GM18861 (cell line): ENCODE measurements around the gene HDAC4.

Source experiments
- ATAC-seq: cut with Tn5 transposase; IDR thresholded peaks from one replicate; pipeline ENCODE4 v1.9.1; 2021; ENCODE audit not compliant: unreplicated experiment

The HDAC4 gene

DNA sequence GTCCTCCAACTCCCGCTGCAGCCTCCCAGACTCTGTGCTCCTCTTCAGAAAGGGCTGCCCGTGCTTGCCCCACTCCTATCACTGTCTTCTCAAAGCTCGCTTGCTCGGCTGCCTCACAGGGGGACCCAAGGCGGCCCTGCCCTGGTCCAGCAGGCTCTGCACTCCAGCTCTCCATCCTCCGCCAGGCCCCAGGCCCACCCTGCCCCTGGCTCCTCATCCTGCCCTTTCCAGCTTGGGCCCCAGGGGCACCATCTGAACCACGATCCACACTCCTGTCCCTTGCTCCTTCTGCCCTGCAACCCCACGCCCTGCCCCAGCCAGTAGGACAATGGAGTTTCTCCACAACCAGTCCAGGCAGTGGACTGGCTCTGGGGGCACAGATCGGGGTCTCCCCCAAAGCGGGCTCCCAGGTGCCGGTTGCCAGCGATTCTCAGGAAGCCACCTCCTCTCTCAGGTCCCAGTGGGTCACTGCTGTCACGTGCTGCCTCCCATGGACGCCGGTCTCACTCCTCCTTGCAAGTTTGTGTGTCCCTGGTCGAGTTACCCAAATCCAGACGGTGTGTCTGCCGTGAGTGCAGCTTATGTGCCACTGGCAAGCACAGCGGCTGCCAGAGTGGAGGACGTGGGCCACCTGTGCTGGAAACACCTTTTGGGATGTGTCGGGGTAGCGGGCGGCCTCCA lies 238.5 kb downstream of the HDAC4 start:
- ATAC-seq, result no peak

DNA sequence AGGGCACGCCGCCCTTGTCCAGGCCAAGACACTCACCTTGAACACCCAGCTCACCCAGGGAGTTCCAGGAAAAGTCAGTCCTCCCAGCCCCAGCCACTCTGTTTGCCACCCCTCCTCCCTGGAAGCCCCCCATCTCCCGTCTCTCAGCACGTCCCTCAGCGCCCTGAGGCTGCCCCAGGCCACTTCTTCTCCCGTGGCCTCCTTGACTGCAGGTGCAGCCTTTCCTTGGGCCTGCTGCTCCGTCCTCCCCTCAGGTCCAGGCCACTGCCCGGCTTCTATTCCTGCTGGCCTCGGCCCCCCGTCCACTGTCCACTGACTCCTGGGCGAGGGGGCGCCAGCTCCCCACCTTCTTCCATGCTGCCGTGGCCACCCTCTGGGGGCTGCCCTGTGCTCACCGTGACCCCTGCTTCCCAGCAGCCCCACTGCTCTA lies 239.1 kb downstream of the HDAC4 start:
- no peak for ATAC-seq

DNA sequence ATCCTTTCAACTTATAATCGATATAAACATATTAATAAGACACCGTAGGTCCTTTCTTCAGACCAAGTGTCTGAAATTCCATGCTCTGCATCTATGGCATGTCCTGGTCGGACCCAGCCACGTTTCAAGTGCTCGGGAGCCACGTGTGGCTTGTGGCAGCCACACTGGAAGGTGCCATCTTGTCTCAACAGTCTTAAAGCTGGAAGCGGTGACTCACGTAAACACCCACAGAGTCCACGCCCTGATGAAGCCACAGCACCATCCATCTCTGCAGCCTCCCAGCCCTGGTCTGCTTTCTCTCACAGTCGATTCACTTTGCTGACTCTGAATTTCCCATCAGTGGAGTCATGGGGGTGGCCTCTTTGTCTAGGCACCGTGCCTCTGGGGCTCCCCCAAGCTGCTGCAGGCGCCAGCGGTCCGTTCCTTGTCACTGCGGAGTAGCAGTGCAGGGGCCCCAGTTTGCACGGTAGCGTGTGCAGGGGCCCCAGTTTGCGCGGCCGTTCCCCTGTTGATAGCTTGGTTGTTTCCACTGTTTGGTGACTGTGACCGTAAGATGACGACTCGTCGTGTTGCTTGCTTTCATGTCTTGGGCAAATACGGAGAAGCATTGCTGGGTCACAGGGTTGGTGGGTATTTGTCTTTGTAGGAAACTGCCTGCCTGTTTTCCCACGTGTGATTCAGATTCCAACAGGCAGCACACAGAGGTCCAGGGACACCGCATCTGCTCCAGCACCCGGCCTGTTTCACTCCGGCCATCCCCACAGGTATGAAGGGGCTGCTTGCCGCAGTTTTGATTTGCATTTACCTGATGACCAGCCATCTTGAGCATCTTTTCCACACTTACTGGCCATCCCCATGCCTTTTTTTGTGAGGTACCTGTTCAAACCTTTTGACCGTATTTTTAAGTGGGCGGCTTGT lies 240.3 kb downstream of the HDAC4 start:
- no peak for ATAC-seq

DNA sequence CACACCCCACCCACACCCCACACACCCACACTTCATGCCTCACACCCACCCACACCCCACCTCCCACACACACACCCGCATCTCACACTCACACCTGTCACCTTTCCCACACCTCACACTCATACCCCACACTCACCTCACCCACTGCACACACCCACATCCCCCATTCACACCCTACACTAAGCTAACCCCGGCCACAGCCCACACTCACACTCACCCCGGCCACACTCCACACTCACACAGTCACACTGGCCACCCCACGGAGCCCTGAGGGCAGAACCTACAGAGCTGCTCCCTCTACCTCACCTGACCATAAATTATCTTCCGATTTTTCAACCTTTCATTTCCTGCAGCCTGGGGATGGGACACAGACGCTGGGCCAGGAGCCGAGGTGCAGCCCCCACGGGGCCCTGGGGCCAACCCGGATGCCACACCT lies 241.3 kb downstream of the HDAC4 start:
- ATAC-seq, result no peak

DNA sequence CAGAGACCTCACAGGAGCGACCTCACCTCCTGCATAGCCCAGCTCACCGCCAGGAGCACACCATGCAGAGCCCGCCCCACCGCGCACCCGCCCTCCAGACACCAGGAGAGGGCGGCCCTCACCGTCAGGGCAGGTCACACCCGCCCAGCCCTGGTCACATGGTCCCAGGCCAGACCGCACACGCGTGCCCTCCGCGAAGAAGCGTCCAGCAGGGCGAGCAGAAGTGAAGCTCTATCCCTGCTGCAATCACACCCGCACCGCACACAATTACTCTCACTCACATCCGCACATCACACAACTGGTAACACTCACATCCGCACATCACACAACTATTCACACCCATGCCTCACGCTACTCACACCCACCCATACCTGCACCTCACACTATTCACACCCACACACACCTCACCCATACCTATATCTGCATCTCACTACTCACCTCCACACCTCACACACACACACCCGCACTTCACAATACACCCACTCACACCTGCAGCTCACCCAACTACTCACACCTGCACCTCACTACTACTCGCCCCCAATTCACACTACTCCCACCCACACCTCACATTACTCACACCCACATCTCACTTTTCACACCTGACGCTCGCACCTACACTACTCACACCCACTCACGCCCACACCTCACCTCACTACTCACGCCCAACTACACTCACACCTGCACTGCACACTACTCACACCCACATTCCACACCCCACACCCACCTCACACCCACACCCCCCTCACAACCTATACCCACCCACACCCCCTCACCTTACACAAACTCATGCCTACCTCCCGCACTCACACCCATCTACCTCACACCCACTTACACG lies 242.0 kb downstream of the HDAC4 start:
- ATAC-seq, result no peak

DNA sequence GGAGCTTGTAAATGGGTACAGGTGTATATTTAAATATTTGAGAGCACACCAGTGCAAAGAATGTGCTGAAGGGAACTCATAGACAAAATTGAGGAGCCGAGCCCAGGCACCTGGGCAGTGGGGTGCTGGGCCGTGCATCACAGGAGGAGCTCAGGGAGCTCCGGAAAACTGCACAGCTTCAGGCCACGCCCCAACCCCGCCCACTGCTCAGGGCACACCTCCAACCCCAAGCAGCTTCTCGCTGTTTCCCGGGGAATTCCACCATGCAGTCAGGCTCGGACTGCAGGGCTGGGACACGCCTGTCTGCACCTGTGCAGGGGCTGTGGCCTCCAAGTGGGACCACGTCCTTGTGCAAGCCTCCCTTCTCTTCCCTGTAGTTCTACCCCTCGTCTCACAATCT lies 243.0 kb downstream of the HDAC4 start:
- no peak for ATAC-seq

DNA sequence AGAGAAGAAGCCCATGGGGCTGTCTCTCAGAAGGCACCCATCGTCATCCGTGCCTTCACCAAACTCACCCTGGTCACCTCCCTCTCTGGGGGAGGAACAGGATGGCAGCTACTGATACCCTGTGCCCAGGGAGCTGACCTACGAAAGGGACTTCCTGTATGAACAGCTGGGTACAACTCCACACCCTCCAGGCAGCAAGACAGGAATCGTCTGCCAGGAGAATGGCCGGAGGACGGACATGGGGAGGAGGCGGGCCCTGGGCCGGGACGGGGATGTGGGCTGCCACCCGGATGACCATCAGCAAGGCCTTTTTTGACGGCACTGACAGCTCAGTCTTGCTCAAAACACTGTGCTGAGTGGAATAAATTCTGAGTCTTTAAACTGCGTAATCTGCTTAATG lies 243.6 kb downstream of the HDAC4 start:
- ATAC-seq, result no peak

DNA sequence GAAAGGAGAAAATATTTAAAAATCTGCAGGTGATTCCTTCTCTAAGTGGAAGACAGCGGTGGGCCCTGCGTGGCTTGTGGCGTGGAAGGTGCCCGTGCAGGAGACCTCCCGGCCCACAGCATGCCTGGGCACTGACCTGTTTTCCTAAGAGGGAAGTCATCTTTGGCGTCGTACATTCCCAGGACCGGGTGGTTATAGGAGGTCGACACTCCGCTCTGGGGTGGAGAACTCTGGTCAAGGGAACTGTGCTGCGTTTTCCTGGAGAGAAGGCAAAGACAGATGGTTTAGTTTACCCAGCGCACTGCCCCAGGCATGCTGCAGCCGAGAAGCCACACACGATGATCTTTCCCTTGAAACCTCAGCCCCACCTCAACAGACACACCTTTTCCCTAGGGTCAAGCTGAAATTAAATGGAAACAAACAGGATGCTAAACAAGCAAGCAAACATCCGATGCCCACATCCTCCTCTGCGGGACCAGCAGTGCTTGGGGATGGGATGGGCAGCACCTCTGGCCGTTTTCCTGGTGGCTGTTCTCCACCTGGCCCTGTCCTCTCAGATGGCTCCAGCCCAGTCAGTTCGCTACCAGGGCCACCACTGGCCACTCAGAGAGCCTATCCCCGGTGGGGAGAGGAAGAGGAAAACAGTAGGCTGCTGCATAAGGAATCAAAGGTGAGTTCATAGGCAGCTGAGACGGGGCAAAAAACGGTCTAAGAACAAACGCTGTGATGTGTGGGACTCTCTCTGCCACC lies 244.1 kb downstream of the HDAC4 start:
- ATAC-seq, result no peak

DNA sequence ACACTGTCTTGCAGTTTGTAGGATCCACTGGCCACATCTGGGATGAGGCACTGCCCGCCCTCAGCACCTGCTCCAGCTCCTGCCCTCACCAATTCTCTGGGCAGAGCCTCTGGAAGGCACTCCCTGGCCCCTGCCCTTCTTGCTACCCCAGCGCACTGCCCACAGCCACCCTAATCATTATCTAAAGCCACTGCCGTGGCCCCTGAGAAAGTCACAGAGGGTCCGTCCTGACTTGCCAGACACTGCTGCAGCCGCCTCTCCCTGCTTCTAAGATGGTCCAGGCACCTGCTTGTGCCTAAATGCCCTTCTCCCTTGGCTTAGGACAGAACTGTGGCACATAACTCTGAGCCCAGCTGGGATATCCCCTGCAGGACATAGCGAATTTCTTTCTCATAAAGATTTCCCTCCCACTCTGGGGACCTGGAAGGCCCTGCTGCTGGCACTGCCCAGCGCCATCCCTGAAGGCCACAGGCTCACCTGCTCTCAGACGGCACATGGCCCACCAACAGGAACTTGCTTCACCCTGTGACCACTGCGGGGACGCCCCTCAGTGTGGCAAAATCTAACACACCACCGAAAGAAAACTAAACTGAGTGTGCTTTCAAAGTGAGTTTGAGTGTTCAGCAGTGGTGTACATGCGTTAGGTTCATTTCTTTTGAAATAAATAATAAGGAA lies 244.9 kb downstream of the HDAC4 start:
- ATAC-seq, result no peak

DNA sequence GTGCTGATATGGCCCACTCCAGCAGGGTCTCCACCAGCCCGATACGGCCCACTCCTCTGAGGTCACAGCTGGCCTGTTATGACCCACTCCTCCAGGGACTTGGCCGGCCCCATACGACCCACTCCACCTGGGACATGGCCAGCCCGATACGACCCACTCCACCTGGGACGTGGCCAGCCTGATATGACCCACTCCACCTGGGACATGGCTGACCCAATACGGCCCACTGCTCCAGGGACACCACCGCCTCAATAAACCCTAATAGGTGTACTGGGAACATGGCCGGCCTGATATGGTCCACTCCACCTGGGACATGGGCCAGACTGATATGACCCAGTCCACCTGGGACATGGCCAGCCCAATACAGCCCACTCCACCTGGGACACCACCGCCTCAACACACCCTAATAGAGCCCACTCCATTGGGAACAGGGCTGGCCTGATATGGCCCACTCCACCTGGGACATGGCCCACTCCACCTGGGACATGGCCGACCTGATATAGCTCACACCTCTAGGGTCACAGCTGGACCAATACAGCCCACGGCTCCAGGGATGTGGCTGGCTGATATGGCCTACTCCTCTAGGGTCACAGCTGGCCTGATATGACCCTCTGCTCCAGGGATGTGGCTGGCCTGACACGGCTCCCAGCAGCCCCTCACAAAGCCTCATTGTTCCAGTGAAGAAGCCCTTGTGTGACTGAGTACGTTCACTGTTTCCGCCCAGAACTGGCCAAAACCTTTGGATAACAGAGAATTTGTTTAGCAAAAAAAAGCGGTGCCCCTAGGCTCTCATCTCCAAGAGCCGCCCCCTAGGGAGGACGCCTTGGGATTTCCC lies 245.6 kb downstream of the HDAC4 start:
- ATAC-seq, result no peak

DNA sequence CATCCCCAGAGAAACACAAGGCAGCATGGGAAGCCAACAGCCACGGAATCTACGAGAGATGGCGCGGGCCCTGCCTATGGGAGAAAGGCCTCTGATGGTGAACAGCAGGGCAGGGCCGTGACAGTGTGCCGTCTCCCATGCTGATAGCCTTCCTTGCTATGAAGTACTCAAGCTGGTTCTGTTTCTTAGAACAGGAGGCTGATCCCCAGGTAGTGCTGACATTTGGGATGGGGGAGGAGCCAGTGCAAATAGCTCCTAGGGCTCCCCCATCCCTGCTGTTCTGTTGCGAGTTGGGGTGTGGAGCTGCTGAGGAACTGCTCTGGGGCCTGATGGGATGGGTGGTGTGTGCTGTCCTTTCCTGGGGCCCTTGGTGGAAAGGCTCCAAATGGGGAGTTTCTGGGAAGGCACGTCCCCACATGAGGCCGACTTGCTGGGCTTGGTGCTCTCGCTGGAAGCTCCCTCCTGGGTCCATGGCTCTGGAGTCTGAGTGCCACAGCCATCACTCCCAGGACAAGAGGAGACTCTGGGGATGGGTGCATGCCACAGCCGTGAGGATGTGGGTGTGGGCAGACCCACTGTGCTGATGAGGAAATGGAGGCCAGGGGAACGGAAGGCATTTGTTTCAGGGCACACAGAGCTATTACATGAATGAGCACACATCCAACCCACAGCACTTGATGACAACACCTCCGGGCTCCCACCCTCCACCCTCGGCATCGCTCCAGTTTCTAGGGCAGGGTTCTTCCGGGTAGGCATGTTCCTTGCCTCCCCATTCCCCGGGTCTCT lies 246.8 kb downstream of the HDAC4 start:
- ATAC-seq, result no peak

DNA sequence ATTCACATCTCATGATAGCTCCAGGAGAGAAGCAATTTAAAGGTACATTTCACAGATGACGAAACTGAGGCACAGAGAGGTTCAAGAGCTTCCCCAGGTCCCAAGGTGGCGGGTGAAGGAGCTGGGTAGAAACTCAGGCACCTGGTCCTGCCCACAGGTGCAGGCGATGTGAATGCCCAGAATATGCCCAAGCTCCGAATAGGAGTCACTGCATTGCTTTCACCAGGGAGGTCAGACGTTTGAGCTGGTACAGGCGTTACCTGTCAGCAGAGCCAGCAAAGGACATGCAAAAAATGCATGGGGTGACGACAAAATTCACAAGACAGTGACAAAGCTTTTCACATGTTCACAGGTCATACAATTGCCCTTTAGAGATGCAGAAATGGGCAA lies 247.9 kb downstream of the HDAC4 start:
- ATAC-seq, result no peak

DNA sequence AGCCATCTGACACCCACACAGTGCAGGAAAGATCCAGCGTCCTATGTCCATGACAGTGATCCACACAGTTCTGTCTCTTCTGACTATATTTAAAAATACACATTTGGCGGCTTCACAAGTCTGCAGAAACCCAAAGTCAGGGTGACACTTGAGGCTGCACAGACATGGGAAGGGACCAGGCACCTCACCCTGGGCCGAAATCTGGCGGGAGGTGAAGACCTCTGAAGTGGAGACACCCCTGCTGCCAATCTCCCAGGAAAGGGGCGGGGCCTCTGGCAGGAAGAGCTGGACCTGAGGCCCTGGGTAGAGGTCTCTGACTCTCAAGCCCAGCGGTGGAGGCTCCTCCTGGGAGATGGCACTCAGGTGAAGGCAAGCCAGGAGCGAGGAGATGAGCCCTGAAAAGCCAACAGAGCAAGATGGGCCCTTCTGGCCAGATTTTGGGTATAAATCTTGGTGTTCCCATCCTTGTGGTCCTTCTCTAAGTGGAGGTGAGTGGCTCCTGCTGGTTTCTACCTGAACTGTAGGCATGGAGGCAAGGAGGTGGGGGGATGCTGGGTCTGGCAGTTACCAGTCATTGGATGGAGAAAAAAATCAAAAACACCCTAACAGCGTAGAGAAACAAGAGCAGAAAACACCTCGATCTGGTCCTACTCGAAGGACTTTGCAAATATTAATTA lies 248.4 kb downstream of the HDAC4 start:
- no peak for ATAC-seq

DNA sequence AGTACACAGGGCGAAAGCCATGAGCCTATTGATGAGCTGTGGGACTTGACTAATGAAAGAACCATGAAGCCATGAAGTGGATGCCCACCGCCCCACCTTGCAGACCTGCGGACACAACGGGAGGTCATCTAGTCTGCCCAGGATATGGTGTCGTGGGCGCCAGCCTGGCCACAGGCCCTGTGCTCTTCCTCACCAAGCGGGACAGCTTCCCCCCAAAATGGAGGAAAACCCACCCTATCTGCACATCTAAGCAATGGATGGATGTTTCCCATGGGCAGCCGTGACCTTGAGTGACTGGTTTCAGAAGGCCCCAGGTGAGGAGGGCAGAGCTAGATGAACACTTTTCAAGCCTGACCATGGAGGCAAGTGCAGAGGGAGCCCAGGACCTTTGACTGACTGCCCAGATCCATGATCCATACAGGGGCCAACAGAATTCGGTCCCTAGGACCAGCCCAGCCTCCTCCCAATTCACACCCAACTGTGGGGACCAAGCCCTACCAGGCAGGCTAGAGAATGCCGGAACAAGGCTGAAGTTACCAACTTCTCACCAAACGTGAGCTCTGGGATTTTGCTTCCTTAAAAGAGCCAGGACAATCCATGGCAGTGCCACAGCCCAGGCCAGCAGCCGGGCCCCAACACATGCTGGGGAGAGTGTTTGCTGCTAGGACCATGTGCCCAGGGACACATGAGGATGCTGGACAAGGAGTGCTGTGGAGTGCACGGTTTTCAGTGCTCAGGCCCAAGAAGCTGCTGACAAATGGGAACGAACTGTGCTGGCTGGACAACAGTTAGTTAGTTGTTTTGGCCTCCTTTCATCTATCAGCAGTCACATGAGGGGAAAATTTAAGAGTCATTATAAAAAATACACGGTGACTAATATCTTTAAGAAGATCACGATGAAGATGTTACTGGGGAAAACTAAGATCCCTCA lies 249.4 kb downstream of the HDAC4 start:
- no peak for ATAC-seq

DNA sequence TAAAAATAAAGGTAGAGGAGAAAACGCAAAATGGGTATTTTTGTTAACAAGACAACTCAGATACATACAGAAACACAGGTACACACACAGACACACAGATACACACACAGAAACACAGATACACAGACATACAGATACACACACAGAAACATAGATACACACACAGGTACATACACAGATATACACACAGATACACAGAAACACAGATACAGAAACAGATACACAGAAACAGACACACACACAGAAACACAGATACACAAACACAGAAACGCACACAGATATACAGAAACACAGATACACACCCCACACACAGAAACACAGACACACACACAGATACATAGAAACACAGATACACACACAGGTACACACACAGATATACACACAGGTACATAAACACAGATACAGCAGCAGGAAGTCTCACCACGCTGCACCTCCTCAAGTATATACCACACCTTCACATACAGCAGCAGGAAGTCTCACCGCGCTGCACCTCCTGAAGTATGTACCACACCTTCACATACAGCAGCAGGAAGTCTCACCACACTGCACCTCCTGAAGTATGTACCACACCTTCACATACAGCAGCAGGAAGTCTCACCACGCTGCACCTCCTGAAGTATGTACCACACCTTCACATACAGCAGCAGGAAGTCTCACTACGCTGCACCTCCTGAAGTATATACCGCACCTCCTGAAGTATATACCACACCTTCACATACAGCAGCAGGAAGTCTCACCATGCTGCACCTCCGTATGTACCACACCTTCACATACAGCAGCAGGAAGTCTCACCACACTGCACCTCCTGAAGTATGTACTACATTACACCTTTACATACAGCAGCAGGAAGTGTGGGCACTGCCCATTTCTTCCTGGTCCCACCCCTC lies 250.5 kb downstream of the HDAC4 start:
- ATAC-seq, result no peak

DNA sequence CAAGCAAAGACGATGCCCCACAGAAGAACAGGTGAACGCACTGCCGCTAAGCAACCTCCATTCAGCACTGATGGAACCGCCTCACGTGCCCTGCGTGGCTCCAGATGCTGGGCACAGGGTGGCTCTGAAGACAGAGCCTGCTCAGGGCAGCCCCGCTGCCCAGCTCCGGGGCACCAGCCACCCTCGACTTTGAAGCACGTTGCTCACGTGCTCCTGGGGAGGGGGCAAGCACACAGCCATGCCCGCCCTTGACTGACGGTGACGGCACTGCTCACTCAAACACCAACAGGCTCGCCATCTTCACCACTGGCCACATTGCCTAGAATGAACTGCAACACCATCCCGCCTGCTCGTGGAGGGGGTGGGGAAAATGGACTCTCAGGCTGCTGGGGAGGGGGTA lies 251.3 kb downstream of the HDAC4 start:
- no peak for ATAC-seq
